H1 (cell line): ENCODE results near the gene LUM.

Experiments
- EP300 ChIP-seq, 2 experiments: IDR thresholded peaks; 1 replicate in 1 of 2; 2 replicates in 1 of 2; pipeline ENCODE4 v1.6.1; 2011 to 2012; ENCODE audit warnings: low read depth in 2 of 2, low read length in 2 of 2, mild to moderate bottlenecking in 2 of 2, borderline replicate concordance in 1 of 2, inconsistent platforms in 1 of 2, moderate library complexity in 1 of 2
- EZH2 ChIP-seq: fragments of 200-600 bp; sonication (generic); IDR thresholded peaks from 2 replicates; pipeline ENCODE4 v1.7.1; 2012; ENCODE audit warnings: low read depth, mild to moderate bottlenecking, moderate library complexity, low read length, inconsistent platforms; ENCODE audit not compliant: severe bottlenecking
- GABPA ChIP-seq: IDR thresholded peaks from 2 replicates; pipeline ENCODE4 v1.6.1; 2011; ENCODE audit warnings: mild to moderate bottlenecking, low read length, moderate library complexity, borderline replicate concordance; ENCODE audit not compliant: insufficient read depth
- NRF1 ChIP-seq: IDR thresholded peaks from 2 replicates; pipeline ENCODE4 v1.6.1; 2011; ENCODE audit warnings: mild to moderate bottlenecking, low read depth, low read length, improper control_type of control experiment
- POLR2A ChIP-seq, 2 experiments: IDR thresholded peaks; 1 replicate in 1 of 2; 2 replicates in 1 of 2; pipeline ENCODE4 v1.6.1; 2011; ENCODE audit warnings: low read depth in 2 of 2, low read length in 2 of 2, mild to moderate bottlenecking in 2 of 2; ENCODE audit errors: control extremely low read depth in 1 of 2
- POLR2AphosphoS5 ChIP-seq: IDR thresholded peaks from 2 replicates; pipeline ENCODE4 v1.6.1; 2011; ENCODE audit warnings: low read depth, low read length
- SAP30 ChIP-seq: fragments of 300-600 bp; sonication (generic); IDR thresholded peaks from 2 replicates; pipeline ENCODE4 v1.7.1; 2012; ENCODE audit warnings: low read length, moderate library complexity, mild to moderate bottlenecking, inconsistent platforms; ENCODE audit not compliant: insufficient read depth, insufficient replicate concordance
- SIN3A ChIP-seq, 2 experiments: IDR thresholded peaks in 1 of 2; conservative IDR thresholded peaks in 1 of 2; 2 replicates each; pipeline ENCODE4 v1.6.1; 2011 to 2012; ENCODE audit warnings: low read length in 2 of 2, improper control_type of control experiment in 1 of 2, low read depth in 1 of 2, mild to moderate bottlenecking in 1 of 2
- SP2 ChIP-seq: IDR thresholded peaks from 2 replicates; pipeline ENCODE4 v1.6.1; 2012; ENCODE audit warnings: mild to moderate bottlenecking, low read length, inconsistent platforms
- SRF ChIP-seq: IDR thresholded peaks from 2 replicates; pipeline ENCODE4 v1.6.1; 2011; ENCODE audit warnings: mild to moderate bottlenecking, low read depth, low read length, moderate library complexity
- TAF1 ChIP-seq: IDR thresholded peaks from 2 replicates; pipeline ENCODE4 v1.6.1; 2011; ENCODE audit warnings: mild to moderate bottlenecking, low read depth, low read length
- TBP ChIP-seq: IDR thresholded peaks from 2 replicates; pipeline ENCODE4 v1.6.1; 2011; ENCODE audit warnings: low read depth, low read length, improper control_type of control experiment
- YY1 ChIP-seq: IDR thresholded peaks from 2 replicates; pipeline ENCODE4 v1.6.1; 2011; ENCODE audit warnings: low read depth, mild to moderate bottlenecking, low read length
- TF ChIP-seq, protein P1 (sequence below), 3 experiments: IDR thresholded peaks; 1 replicate in 2 of 3; 2 replicates in 1 of 3; pipeline versions ENCODE4 v1.5.1 to v1.6.1; 2011; ENCODE audit warnings: low read length in 3 of 3, mild to moderate bottlenecking in 3 of 3, inconsistent platforms in 2 of 3, low read depth in 1 of 3, moderate library complexity in 1 of 3; ENCODE audit not compliant: insufficient read depth in 1 of 3; ENCODE audit errors: control extremely low read depth in 1 of 3

- TF ChIP-seq, protein P1, sequence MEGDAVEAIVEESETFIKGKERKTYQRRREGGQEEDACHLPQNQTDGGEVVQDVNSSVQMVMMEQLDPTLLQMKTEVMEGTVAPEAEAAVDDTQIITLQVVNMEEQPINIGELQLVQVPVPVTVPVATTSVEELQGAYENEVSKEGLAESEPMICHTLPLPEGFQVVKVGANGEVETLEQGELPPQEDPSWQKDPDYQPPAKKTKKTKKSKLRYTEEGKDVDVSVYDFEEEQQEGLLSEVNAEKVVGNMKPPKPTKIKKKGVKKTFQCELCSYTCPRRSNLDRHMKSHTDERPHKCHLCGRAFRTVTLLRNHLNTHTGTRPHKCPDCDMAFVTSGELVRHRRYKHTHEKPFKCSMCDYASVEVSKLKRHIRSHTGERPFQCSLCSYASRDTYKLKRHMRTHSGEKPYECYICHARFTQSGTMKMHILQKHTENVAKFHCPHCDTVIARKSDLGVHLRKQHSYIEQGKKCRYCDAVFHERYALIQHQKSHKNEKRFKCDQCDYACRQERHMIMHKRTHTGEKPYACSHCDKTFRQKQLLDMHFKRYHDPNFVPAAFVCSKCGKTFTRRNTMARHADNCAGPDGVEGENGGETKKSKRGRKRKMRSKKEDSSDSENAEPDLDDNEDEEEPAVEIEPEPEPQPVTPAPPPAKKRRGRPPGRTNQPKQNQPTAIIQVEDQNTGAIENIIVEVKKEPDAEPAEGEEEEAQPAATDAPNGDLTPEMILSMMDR (IDR thresholded peaks at IDR 0.05; ENCODE audit: control extremely low read depth in 1 of 3, insufficient read depth in 1 of 3, low read depth in 1 of 3, low read length in 3 of 3) = no peak
- TF ChIP-seq POLR2A (IDR thresholded peaks at IDR 0.05; ENCODE audit: control extremely low read depth in 1 of 2, low read depth in 2 of 2, low read length in 2 of 2) = no peak
- TF ChIP-seq TAF1 = no peak
- TF ChIP-seq EP300 (IDR thresholded peaks at IDR 0.05; ENCODE audit: borderline replicate concordance in 1 of 2, low read depth in 2 of 2, low read length in 2 of 2) = no peak
- TF ChIP-seq NRF1 = no peak
- no peak for TF ChIP-seq SIN3A (conservative IDR thresholded peaks at IDR 0.05 in 1 of 2, IDR thresholded peaks at IDR 0.05 in 1 of 2; ENCODE audit: low read depth in 1 of 2, low read length in 2 of 2)
- no peak for TF ChIP-seq GABPA
- no peak for TF ChIP-seq POLR2AphosphoS5
- no peak for TF ChIP-seq TBP
- no peak for TF ChIP-seq SAP30
- no peak for TF ChIP-seq SP2
- TF ChIP-seq YY1 = no peak
- TF ChIP-seq EZH2 = no peak
- no peak for TF ChIP-seq SRF
Measured at GRCh38 chr12:91142221-91142631, 30.9 kb upstream of the LUM start.
